ENCODE data around the gene MRTFB.
"Not testable (repeated sequence)": the region's sequence is repeated elsewhere in the genome, so short reads cannot be mapped to it uniquely, and the experiment has no call there.

MRTFB gene, protein sequence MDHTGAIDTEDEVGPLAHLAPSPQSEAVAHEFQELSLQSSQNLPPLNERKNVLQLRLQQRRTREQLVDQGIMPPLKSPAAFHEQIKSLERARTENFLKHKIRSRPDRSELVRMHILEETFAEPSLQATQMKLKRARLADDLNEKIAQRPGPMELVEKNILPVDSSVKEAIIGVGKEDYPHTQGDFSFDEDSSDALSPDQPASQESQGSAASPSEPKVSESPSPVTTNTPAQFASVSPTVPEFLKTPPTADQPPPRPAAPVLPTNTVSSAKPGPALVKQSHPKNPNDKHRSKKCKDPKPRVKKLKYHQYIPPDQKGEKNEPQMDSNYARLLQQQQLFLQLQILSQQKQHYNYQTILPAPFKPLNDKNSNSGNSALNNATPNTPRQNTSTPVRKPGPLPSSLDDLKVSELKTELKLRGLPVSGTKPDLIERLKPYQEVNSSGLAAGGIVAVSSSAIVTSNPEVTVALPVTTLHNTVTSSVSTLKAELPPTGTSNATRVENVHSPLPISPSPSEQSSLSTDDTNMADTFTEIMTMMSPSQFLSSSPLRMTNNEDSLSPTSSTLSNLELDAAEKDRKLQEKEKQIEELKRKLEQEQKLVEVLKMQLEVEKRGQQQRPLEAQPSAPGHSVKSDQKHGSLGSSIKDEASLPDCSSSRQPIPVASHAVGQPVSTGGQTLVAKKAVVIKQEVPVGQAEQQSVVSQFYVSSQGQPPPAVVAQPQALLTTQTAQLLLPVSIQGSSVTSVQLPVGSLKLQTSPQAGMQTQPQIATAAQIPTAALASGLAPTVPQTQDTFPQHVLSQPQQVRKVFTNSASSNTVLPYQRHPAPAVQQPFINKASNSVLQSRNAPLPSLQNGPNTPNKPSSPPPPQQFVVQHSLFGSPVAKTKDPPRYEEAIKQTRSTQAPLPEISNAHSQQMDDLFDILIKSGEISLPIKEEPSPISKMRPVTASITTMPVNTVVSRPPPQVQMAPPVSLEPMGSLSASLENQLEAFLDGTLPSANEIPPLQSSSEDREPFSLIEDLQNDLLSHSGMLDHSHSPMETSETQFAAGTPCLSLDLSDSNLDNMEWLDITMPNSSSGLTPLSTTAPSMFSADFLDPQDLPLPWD

GRCh38 chr16:14070877-14071575 lies at the start of gene MRTFB:
TSS of gene MRTFB (plus strand) at chr16:14071319. CDS start at chr16:14140607, 69,288 bp downstream.
- peak; percentile 8 to 36 for DNase-seq

GRCh38 chr16:14023526-14023925 lies 47.6 kb upstream of the MRTFB start:
- not testable (repeated sequence) for DNase-seq

DNA sequence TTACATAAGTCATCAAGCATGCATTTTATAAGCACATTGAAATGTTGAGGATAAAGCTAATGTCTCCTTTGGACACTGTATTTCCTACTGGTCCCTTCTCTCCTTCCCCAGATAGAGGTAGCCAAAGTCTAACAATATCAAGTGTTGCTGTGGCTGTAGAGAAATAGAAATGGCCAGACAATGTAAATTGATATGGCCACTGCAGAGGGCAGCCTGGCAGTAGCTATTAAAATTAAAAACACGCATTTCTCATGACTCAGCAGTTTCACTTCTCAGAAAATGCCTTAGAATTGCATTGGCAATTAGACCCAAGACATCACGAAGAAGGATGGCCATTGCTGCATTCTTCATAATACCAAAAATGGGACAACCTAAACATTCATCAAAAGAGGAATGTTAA lies 46.8 kb upstream of the MRTFB start:
- DNase-seq = no peak

DNA sequence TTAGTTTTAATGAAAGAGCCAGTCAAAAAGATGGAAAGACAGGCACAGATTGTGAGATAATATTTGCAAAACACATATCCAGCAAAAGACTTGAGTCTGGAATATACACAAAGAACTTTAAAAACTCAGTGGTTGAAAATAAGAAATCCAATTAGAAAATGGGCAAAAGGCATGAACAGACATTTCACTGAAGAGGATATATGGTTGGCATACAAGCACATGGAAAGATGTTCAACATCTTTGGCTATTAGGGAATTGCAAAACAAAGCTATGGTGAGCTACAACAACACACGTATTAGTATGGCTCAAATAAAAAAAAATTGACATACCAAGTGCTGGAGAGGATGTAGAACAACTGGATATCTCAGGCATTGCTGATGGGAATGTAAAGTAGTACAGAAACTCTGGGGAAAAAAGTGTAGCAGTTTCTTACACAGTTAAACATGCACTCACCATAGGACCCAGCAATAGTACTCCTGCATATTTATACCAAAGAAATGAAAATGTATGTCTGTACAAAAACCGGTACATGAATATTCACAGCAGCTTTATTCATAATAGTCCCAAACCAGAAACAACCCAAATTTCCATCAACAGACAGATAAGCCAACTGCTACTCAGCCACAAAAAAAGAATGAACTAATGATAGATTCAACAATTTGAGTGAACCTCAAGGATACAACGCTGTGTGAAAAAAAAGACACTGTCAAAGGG lies 44.4 kb upstream of the MRTFB start:
- DNase-seq = no peak

DNA sequence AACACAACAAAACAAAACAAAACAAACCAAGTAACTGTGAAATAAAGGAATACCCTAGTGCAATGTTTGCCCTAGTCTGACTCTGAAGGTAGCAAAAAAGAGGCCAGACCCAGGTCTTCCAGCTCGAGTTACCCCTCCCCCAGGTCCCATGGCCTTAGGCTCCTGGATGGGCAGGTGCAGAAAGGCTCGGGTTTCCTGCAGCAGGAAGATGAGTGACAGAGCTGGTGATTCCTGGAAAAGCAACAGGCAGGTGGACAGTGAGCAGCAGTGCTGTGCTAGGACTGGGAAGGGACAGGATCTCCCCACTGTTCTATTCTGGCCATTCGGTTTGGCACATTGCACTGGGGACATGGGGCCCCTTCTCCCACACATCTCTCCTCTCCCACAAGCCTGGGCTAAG lies 42.9 kb upstream of the MRTFB start:
- no peak for DNase-seq

- DNase-seq = no peak
Observed at GRCh38 chr16:14029658-14030057, 41.5 kb upstream of the MRTFB start.

DNA sequence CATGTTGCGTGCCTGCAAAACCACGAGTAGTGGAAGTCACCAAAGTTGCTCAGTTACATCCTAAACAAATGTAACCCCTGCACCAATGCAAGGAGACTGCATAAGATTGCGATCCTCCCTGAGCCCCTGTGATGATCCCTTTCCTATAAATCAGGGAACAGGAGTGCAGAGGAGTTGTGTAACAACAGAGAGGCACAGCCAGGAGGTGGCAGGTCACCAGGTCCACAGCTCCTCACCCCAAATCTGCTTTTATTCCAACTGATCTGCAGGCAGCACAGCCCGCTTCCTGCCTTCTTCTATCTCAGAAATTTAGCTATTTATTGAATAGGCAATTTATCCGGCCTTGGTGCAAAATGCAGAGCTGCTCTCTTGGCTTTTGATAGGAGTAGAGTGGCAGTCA lies 36.0 kb upstream of the MRTFB start:
- DNase-seq = no peak

DNA sequence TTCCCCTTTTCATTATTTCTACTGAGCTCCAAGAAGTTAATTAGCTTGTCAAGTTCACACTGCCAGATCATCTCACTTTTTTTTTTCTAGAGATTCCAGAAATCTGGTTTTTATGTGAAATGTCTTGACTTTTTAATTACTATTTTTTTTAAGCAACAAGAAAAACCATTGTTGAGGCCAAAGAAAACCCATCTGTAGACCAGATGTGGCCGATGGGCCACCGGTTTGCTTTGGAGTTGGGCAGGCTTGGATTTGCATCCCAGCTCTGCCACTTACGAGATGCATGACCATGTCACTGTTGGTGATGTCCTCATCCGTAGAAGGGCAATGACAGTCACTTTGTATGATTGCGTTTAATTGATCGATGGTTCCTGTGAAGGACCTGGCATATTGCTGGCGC lies 34.2 kb upstream of the MRTFB start:
- no peak for DNase-seq

- DNase-seq = no peak
Observed at GRCh38 chr16:14037960-14038359, 33.2 kb upstream of the MRTFB start.

GRCh38 chr16:14041164-14041563 lies 30.0 kb upstream of the MRTFB start:
- DNase-seq = no peak

GRCh38 chr16:14042706-14043105 lies 28.4 kb upstream of the MRTFB start:
- DNase-seq = no peak

- no peak for DNase-seq
Observed at GRCh38 chr16:14043278-14043677, 27.8 kb upstream of the MRTFB start.

GRCh38 chr16:14043793-14044192 lies 27.3 kb upstream of the MRTFB start:
- DNase-seq = no peak

GRCh38 chr16:14047121-14047859 lies 23.8 kb upstream of the MRTFB start:
- not testable (repeated sequence) for DNase-seq

DNA sequence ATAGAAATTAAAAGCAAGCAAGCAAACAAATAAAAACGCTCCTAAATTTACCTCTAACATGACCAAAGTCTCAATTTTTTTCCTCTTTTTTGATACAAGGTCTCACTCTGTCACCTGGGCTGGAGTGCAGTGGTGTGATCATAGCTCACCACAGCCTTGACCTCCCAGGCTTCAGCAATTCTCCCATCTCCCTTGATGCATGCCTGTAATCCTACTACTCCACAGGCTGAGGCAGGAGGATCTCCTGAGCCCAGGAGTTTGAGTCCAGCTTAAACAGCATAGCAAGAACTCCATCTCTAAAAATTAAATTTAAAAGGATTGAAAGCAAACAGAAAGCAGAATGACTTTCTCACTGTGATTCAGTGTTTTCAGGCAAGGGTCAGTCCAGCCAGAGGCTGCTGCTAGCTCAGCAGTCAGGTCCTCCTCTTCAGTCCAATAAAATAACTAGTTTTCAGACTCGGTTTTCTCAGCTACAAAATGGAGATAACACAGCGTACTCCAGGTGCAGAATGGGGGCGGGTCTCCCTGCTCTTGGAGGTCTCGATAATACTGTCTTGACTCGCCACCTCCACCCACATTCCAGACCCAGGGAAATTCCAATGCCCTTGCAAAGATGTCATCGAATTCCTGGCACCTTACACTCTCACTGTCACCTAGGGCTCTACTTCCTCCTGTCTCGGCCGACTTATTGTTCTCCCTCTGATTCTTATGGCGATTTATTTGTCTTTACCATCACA lies 20.7 kb upstream of the MRTFB start:
- no peak for DNase-seq

DNA sequence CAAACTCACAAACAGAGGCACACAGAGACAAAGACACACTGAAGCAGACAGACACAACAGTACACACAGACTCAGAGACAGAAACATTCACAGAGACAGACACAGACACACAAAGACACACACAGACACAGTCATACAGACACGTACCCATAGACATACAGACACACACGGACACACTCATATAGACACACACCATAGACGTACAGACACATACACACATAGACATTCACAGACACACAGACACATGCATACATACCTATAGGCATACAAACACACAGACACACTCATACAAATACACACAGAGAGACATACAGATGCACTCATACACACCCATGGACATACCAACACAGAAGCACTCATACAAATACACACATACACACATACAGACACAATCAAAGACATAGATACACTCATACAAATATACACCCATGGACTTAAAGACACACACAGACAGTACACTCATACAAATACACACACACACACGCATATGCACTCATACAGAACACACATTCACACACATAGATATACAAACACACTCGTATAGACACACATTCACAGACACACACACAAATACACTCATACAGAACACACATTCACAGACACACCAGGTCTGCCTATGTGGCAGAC lies 19.9 kb upstream of the MRTFB start:
- no peak for DNase-seq

DNA sequence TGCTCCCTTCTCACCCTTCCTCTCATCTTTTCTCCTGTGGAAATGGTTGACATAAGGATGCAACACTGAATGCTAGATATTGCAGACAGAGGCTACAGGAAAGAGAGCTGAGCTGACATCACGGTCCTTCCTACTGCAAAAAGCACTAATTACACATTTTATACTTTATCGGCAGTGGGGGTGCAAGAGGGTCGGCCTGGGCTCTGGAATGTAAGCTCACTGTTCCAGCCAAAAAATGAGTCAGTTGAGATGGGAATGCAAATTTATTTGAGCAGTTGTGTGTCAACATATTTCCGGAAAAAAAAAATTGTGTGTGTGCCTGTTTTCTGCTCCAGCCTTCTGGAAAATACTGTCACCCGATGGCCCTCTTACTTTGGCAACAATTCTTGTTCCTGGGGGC lies 14.1 kb upstream of the MRTFB start:
- DNase-seq = no peak

DNA sequence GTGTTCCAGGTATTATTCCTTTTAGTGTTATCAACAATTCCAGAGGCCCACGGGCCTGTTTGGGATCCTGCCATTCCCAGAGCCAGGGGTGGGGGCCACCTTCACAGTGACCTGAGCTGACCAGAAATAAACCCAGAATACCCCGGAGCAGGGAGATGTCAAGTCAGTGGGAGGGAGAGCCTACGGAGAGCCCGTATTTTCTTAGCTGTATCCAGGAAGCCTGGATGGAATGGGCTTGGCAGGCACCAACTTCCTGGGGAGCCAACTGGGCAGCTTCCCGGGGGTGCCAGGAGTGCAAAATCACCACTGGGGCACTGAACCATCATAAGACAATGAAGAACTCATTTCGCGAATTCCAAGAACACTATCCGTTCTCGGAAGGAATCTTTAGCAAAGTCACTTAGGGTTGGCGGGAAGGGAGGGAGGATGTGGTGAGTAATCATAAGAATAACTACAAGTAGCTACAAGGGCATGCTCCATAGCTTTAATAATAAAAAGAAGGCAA lies 13.2 kb upstream of the MRTFB start:
- no peak for DNase-seq

- no peak for DNase-seq
Observed at GRCh38 chr16:14061732-14062259, 9.3 kb upstream of the MRTFB start.

GRCh38 chr16:14062261-14062660 lies 8.9 kb upstream of the MRTFB start:
- DNase-seq = no peak
